OCI-LY1 (cell line): ENCODE data around the gene OAS3.
A peak's percentile ranks its signal among the peaks of the same experiment; 100 is the strongest.
"Not testable (repeated sequence)": the region's sequence is repeated elsewhere in the genome, so short reads cannot be mapped to it uniquely, and the experiment has no call there.

ENCODE experiments used
- H2AFZ ChIP-seq: fragments of 200-600 bp; sonication (generic), shearing (Covaris generic); 2 replicates; pipeline ENCODE4 v1.6.0; 2014; ENCODE audit warnings: antibody characterized with exemption, mild to moderate bottlenecking, low read length
- H3F3A ChIP-seq: fragments of 200-600 bp; sonication (generic), shearing (Covaris generic); 2 replicates; pipeline ENCODE4 v1.6.0; 2014; ENCODE audit warnings: mild to moderate bottlenecking, antibody characterized with exemption, low read length, moderate library complexity; ENCODE audit not compliant: insufficient read depth
- H3K27ac ChIP-seq: fragments of 200-600 bp; sonication (generic); 2 replicates; pipeline ENCODE4 v1.5.1; 2014; ENCODE audit warnings: low read length, mixed run types, mild to moderate bottlenecking, low read depth; ENCODE audit not compliant: poor library complexity, severe bottlenecking
- H3K27me3 ChIP-seq: fragments of 200-600 bp; sonication (generic); 2 replicates; pipeline ENCODE4 v1.6.0; 2014; ENCODE audit warnings: antibody characterized with exemption, mild to moderate bottlenecking, low read length, moderate library complexity; ENCODE audit not compliant: insufficient read depth
- H3K36me3 ChIP-seq: fragments of 200-600 bp; sonication (generic); 2 replicates; pipeline ENCODE4 v1.6.1; 2014; ENCODE audit warnings: mild to moderate bottlenecking, antibody characterized with exemption, low read length, moderate library complexity, mixed read lengths; ENCODE audit not compliant: insufficient read depth
- H3K4me1 ChIP-seq: fragments of 200-600 bp; sonication (generic); 2 replicates; pipeline ENCODE4 v1.5.1; 2014; ENCODE audit warnings: mild to moderate bottlenecking, low read length, moderate library complexity; ENCODE audit not compliant: insufficient read depth, severe bottlenecking
- H3K4me2 ChIP-seq: fragments of 200-600 bp; sonication (generic), shearing (Covaris generic); 2 replicates; pipeline ENCODE4 v1.6.1; 2014; ENCODE audit warnings: low read length
- H3K4me3 ChIP-seq: fragments of 200-600 bp; sonication (generic); 2 replicates; pipeline ENCODE4 v1.5.1; 2014; ENCODE audit warnings: low read length, low read depth, mild to moderate bottlenecking, mixed read lengths; ENCODE audit not compliant: poor library complexity, severe bottlenecking
- H3K79me2 ChIP-seq: fragments of 200-600 bp; shearing (Covaris generic); 2 replicates; pipeline ENCODE4 v1.6.1; 2016; ENCODE audit warnings: mixed run types, low read length, mixed read lengths; ENCODE audit not compliant: insufficient read depth
- H3K9ac ChIP-seq: fragments of 200-600 bp; sonication (generic), shearing (Covaris generic); 2 replicates; pipeline ENCODE4 v1.6.1; 2014; ENCODE audit warnings: mild to moderate bottlenecking, low read length, mixed read lengths
- H3K9me2 ChIP-seq: fragments of 200-600 bp; sonication (generic), shearing (Covaris generic); 2 replicates; pipeline ENCODE4 v1.6.1; 2014; ENCODE audit warnings: low read depth, mild to moderate bottlenecking, low read length, mixed read lengths
- H3K9me3 ChIP-seq: fragments of 200-600 bp; shearing (Covaris generic); 2 replicates; pipeline ENCODE4 v1.6.1; 2014; ENCODE audit warnings: low read length, mixed read lengths
- H4K20me1 ChIP-seq: fragments of 200-600 bp; sonication (generic), shearing (Covaris generic); 2 replicates; pipeline ENCODE4 v1.6.0; 2016; ENCODE audit warnings: mild to moderate bottlenecking, low read length; ENCODE audit not compliant: insufficient read depth
- EZH2 ChIP-seq: fragments of 200-600 bp; sonication (generic), shearing (Covaris generic); IDR thresholded peaks from 2 replicates; pipeline ENCODE4 v1.8.0; 2017; ENCODE audit warnings: borderline replicate concordance, mixed run types, mild to moderate bottlenecking, antibody characterized with exemption, low read length, moderate library complexity, mixed read lengths
- TF ChIP-seq, protein P1 (sequence below): fragments of 200-600 bp; sonication (generic), shearing (Covaris generic); IDR thresholded peaks from 2 replicates; pipeline ENCODE4 v1.5.1; 2017; ENCODE audit warnings: mild to moderate bottlenecking, antibody characterized with exemption, low read length, moderate library complexity, mixed read lengths

The OAS3 gene

DNA sequence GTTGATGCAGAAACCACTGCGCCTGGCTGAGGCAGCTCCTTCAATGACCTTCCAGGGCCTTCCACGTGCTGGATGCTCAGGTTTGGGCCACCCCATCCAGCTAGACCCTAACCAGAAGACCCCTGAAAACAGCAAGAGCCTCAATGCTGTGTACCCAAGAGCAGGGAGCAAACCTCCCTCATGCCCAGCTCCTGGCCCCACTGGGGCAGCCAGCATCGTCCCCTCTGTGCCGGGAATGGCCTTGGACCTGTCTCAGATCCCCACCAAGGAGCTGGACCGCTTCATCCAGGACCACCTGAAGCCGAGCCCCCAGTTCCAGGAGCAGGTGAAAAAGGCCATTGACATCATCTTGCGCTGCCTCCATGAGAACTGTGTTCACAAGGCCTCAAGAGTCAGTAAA is 10.5 kb downstream of the OAS3 start:
- Histone ChIP-seq H4K20me1 (no peaks in the 10 kb centered on the region), H3K36me3 (no peaks in the 10 kb centered on the region), H3K9me3 (0 out of 2 replicates have a peak, but pooled peaks cover 2% of the 10 kb centered on the region), H3K9ac (no peak overlapping the region), H3K79me2 (no peaks in the 10 kb centered on the region), H3K4me1 (no peaks in the 10 kb centered on the region), H3K4me2 (no peak overlapping the region), H3F3A (no peaks in the 10 kb centered on the region), H3K4me3 (no peak overlapping the region), H3K27ac (no peak overlapping the region), H3K9me2 (no peaks in the 10 kb centered on the region), H2AFZ (no peak overlapping the region), H3K27me3 (no peaks in the 10 kb centered on the region)
- TF ChIP-seq, protein P1, sequence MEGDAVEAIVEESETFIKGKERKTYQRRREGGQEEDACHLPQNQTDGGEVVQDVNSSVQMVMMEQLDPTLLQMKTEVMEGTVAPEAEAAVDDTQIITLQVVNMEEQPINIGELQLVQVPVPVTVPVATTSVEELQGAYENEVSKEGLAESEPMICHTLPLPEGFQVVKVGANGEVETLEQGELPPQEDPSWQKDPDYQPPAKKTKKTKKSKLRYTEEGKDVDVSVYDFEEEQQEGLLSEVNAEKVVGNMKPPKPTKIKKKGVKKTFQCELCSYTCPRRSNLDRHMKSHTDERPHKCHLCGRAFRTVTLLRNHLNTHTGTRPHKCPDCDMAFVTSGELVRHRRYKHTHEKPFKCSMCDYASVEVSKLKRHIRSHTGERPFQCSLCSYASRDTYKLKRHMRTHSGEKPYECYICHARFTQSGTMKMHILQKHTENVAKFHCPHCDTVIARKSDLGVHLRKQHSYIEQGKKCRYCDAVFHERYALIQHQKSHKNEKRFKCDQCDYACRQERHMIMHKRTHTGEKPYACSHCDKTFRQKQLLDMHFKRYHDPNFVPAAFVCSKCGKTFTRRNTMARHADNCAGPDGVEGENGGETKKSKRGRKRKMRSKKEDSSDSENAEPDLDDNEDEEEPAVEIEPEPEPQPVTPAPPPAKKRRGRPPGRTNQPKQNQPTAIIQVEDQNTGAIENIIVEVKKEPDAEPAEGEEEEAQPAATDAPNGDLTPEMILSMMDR, result no peak
- no peak for TF ChIP-seq EZH2

DNA sequence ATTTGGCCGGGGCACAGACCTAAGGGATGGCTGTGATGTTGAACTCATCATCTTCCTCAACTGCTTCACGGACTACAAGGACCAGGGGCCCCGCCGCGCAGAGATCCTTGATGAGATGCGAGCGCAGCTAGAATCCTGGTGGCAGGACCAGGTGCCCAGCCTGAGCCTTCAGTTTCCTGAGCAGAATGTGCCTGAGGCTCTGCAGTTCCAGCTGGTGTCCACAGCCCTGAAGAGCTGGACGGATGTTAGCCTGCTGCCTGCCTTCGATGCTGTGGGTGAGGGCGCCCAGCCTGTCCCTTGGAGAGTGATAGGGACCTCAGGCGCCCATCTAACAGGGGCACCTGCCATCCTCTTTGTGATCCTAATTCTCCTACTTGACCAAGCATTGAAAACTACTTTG is 12.4 kb downstream of the OAS3 start:
- no peak overlapping the region for H2AFZ ChIP-seq
- no peaks in the 10 kb centered on the region for H4K20me1 ChIP-seq

DNA sequence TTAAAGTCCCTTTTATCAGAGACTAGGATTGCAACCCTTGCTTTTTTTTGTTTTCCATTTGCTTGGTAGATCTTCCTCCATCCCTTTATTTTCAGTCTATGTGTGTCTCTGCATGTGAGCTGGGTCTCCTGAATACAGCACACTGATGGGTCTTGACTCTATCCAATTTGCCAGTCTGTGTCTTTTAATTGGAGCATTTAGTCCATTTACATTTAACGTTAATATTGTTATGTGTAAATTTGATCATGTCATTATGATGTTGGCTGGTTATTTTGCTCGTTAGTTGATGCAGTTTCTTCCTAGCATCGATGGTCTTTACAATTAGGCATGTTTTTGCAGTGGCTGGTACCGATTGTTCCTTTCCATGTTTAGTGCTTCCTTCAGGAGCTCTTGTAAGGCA is 18.9 kb downstream of the OAS3 start:
- not testable (repeated sequence) for H3K4me1 ChIP-seq, H4K20me1 ChIP-seq, H3K36me3 ChIP-seq, H3K27me3 ChIP-seq, H3K9me3 ChIP-seq, H3K4me2 ChIP-seq, H3K4me3 ChIP-seq, H3K27ac ChIP-seq, H3F3A ChIP-seq, H2AFZ ChIP-seq, H3K79me2 ChIP-seq, H3K9ac ChIP-seq, H3K9me2 ChIP-seq

More for the DNA sequence above, 12.4 kb downstream of the OAS3 start:
- TF ChIP-seq EZH2, result no peak
- TF ChIP-seq, protein P1, result no peak
- no peaks in the 10 kb centered on the region for H3K36me3 ChIP-seq
- no peak overlapping the region for H3K4me2 ChIP-seq
- 0 out of 2 replicates have a peak, but pooled peaks cover 2% of the 10 kb centered on the region for H3K9me3 ChIP-seq
- no peak overlapping the region for H3K27ac ChIP-seq
- H3K9ac ChIP-seq, result no peak overlapping the region
- no peak overlapping the region for H3K4me3 ChIP-seq
- no peaks in the 10 kb centered on the region for H3K9me2 ChIP-seq
- no peaks in the 10 kb centered on the region for H3K79me2 ChIP-seq
- no peaks in the 10 kb centered on the region for H3K27me3 ChIP-seq
- no peaks in the 10 kb centered on the region for H3K4me1 ChIP-seq
- no peaks in the 10 kb centered on the region for H3F3A ChIP-seq

DNA sequence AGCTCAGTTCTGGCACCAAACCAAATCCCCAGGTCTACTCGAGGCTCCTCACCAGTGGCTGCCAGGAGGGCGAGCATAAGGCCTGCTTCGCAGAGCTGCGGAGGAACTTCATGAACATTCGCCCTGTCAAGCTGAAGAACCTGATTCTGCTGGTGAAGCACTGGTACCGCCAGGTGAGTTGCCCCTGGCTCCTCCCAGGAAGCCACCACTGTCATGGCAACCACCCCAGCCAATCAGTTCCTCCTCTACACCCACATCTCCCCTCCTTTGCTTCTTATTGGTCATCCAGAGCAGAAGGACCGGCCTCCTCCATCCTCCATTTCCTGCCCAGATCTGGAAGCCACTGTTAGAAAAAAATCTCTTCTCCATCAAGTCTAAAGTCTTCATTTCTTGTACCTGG is 22.8 kb downstream of the OAS3 start:
- H2AFZ ChIP-seq, result no peak overlapping the region
- no peaks in the 10 kb centered on the region for H3K79me2 ChIP-seq
- no peaks in the 10 kb centered on the region for H3K9me2 ChIP-seq
- H3K4me1 ChIP-seq, result peaks cover 6% of the 10 kb centered on the region
- no peak overlapping the region for H3K9ac ChIP-seq
- TF ChIP-seq, protein P1, result no peak
- TF ChIP-seq EZH2, result no peak
- H3F3A ChIP-seq, result no peaks in the 10 kb centered on the region
- no peaks in the 10 kb centered on the region; the same call in 1 of the 2 replicates for H3K36me3 ChIP-seq
- no peaks in the 10 kb centered on the region for H3K9me3 ChIP-seq
- no peak overlapping the region for H3K27ac ChIP-seq
- no peaks in the 10 kb centered on the region for H3K27me3 ChIP-seq
- H4K20me1 ChIP-seq, result no peaks in the 10 kb centered on the region
- H3K4me3 ChIP-seq, result no peak overlapping the region
- H3K4me2 ChIP-seq, result peak overlapping the region; percentile 3; the same call in 1 of the 2 replicates
